Mesenchymal stem cell (in vitro differentiated cells and primary cell): ENCODE results near the gene TMEM203.

Experiments
- DNase-seq: peaks from one replicate; pipeline ENCODE4 v3.0.0-alpha.2; 2013
- H2AFZ ChIP-seq: one replicate; pipeline ENCODE4 v1.6.1; 2013; ENCODE audit warnings: low read depth, mild to moderate bottlenecking, control low read depth, inconsistent platforms, low read length, moderate library complexity
- H2AK5ac ChIP-seq: 2 replicates; pipeline ENCODE4 v1.6.1; 2013; ENCODE audit warnings: low read length, moderate library complexity, mild to moderate bottlenecking, inconsistent platforms; ENCODE audit not compliant: severe bottlenecking
- H2BK120ac ChIP-seq: one replicate; pipeline ENCODE4 v1.6.1; 2013; ENCODE audit warnings: low read depth, mild to moderate bottlenecking, inconsistent platforms, low read length, moderate library complexity
- H2BK12ac ChIP-seq, 2 experiments: one replicate each; pipeline ENCODE4 v1.6.1; 2013; ENCODE audit warnings: inconsistent platforms in 2 of 2, low read length in 2 of 2, mild to moderate bottlenecking in 2 of 2, moderate library complexity in 2 of 2, control low read depth in 1 of 2
- H2BK15ac ChIP-seq: one replicate; pipeline ENCODE4 v1.6.1; 2013; ENCODE audit warnings: mild to moderate bottlenecking, low read depth, inconsistent platforms; ENCODE audit not compliant: poor library complexity, severe bottlenecking
- H2BK5ac ChIP-seq: 2 replicates; pipeline ENCODE4 v1.6.1; 2013; ENCODE audit warnings: low read depth, mild to moderate bottlenecking, low read length, control low read depth, inconsistent platforms; ENCODE audit not compliant: poor library complexity, severe bottlenecking
- H3K14ac ChIP-seq, 2 experiments: one replicate each; pipeline ENCODE4 v1.6.1; 2013; ENCODE audit warnings: inconsistent platforms in 2 of 2, low read length in 2 of 2, control low read depth in 1 of 2, mild to moderate bottlenecking in 1 of 2, moderate library complexity in 1 of 2
- H3K18ac ChIP-seq, 2 experiments: one replicate each; pipeline ENCODE4 v1.6.1; 2013; ENCODE audit warnings: inconsistent platforms in 2 of 2, low read length in 2 of 2, control low read depth in 1 of 2, low read depth in 1 of 2, mild to moderate bottlenecking in 1 of 2
- H3K23ac ChIP-seq, 2 experiments: one replicate each; pipeline ENCODE4 v1.6.1; 2013; ENCODE audit warnings: inconsistent platforms in 2 of 2, low read length in 2 of 2, mild to moderate bottlenecking in 2 of 2, moderate library complexity in 2 of 2, control low read depth in 1 of 2
- H3K27ac ChIP-seq: 2 replicates; pipeline ENCODE4 v1.5.1; 2013; ENCODE audit warnings: mild to moderate bottlenecking, moderate library complexity, low read length, control low read depth, inconsistent platforms; ENCODE audit not compliant: poor library complexity, severe bottlenecking
- H3K27me3 ChIP-seq, 2 experiments: 2 replicates each; pipeline versions ENCODE4 v1.6.1 to v1.7.0; 2013; ENCODE audit warnings: low read length in 2 of 2, mild to moderate bottlenecking in 2 of 2, moderate library complexity in 2 of 2, control low read depth in 1 of 2, inconsistent platforms in 1 of 2; ENCODE audit not compliant: control insufficient read depth in 1 of 2, insufficient read depth in 1 of 2
- H3K36me3 ChIP-seq, 2 experiments: 2 replicates each; pipeline versions ENCODE4 v1.6.1 to v1.7.0; 2013; ENCODE audit warnings: low read length in 2 of 2, control low read depth in 1 of 2, inconsistent platforms in 1 of 2, low read depth in 1 of 2, mild to moderate bottlenecking in 1 of 2; ENCODE audit not compliant: insufficient read depth in 2 of 2, control insufficient read depth in 1 of 2
- H3K4ac ChIP-seq, 2 experiments: one replicate each; pipeline ENCODE4 v1.6.1; 2013; ENCODE audit warnings: inconsistent platforms in 2 of 2, low read length in 2 of 2, mild to moderate bottlenecking in 2 of 2, moderate library complexity in 2 of 2, control low read depth in 1 of 2, low read depth in 1 of 2
- H3K4me1 ChIP-seq: 2 replicates; pipeline ENCODE4 v1.6.1; 2013; ENCODE audit warnings: low read depth, low read length, control low read depth; ENCODE audit not compliant: control insufficient read depth, insufficient read depth
- H3K4me2 ChIP-seq: 2 replicates; pipeline ENCODE4 v1.6.1; 2013; ENCODE audit warnings: low read length, mild to moderate bottlenecking, inconsistent platforms; ENCODE audit not compliant: poor library complexity, severe bottlenecking
- H3K4me3 ChIP-seq, 2 experiments: 2 replicates each; pipeline versions ENCODE4 v1.5.1 to v1.7.0; 2013; ENCODE audit warnings: low read length in 2 of 2, mild to moderate bottlenecking in 2 of 2, control low read depth in 1 of 2, low read depth in 1 of 2; ENCODE audit not compliant: insufficient read depth in 1 of 2
- H3K79me1 ChIP-seq: replicated peaks from 2 replicates; pipeline ENCODE4 v1.6.1; 2013; ENCODE audit warnings: mild to moderate bottlenecking, control low read depth, low read length, inconsistent platforms; ENCODE audit not compliant: poor library complexity, severe bottlenecking
- H3K9ac ChIP-seq: 2 replicates; pipeline ENCODE4 v1.7.0; 2013; ENCODE audit warnings: mild to moderate bottlenecking, low read length, moderate library complexity
- H3K9me3 ChIP-seq: 2 replicates; pipeline ENCODE4 v1.7.0; 2013; ENCODE audit warnings: mild to moderate bottlenecking, low read length; ENCODE audit not compliant: control insufficient read depth
- H4K8ac ChIP-seq: one replicate; pipeline ENCODE4 v1.6.1; 2013; ENCODE audit warnings: inconsistent platforms, mild to moderate bottlenecking, low read length, moderate library complexity
- H4K91ac ChIP-seq: one replicate; pipeline ENCODE4 v1.6.1; 2013; ENCODE audit warnings: mild to moderate bottlenecking, low read length, inconsistent platforms
- WGBS: methylation state at CpG from one replicate; pipeline ENCODE4 v1.1.7; 2013; ENCODE audit warnings: mixed read lengths; 5-methylcytosine and 5-hydroxymethylcytosine counted together

TMEM203 gene

DNA sequence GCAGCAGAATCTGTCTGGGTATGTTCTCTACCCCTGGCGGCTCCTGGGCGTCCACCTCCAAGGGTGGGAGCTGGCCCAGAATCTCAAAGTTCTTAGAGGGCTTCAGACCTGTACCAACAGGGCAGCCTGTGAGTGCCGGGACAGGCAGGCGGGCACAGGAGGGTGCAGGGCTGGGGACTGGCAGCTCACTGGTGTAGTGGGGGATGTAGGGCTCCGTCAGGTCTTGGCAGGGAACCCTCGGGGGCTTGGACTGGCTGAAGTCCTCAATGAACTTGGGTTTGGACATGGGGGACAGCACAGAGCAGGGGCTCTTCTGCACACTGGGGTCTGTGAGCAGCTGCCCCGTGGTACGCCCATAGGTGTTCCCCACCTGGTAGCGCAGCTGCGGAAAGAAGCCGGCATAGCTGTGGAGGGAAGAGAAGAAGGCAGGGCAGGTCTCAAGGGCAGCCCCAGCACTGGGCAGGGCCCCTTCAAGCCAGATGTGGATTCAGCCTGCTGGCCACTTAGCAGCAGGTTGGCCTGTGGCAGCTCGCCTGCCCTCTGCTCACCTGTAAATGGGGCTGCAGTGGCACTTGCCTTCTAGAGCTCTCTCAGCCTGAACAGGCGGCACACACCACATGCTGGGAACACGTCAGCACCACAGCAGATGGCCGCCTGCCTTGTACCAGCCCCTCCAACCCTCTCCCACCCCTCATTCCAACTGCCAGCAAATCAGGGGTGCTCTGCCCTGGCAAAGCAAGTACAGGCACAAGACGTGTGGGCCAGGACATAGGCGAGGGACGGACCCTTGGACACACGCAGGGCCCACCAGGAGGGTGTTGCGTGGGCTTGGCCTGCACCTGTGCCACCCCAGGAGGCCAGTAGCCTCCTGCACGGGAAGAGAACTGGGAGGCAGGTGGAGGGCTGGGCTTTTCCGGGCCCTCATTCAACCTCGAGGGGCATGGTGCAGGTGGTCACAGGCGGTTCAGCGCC, 40.3 kb upstream of the TMEM203 start:
- H3K14ac ChIP-seq: no peak overlapping the region
- peaks cover 24 to 27% of the 10 kb centered on the region in 2 experiments for H3K36me3 ChIP-seq
- H4K91ac ChIP-seq: no peak overlapping the region
- 92% methylated on average over 25 of the region's 25 CpGs for WGBS
- H3K27ac ChIP-seq: no peak overlapping the region
- no peak overlapping the region for H2BK5ac ChIP-seq
- peaks cover 40% of the 10 kb centered on the region for H3K4me1 ChIP-seq
- H2AK5ac ChIP-seq: no peak overlapping the region
- H2BK15ac ChIP-seq: no peak overlapping the region
- H4K8ac ChIP-seq: no peak overlapping the region
- no peak overlapping the region for H3K4me3 ChIP-seq
- H2BK120ac ChIP-seq: no peak overlapping the region
- H3K23ac ChIP-seq: peak overlapping the region in 1 of 2 experiments; percentile 14
- no peak overlapping the region for H2AFZ ChIP-seq
- no peak for DNase-seq
- H3K18ac ChIP-seq: no peak overlapping the region
- no peak overlapping the region for H3K9ac ChIP-seq
- peaks cover 0 to 17% of the 10 kb centered on the region in 2 experiments for H3K27me3 ChIP-seq
- H3K4ac ChIP-seq: no peak overlapping the region
- H3K79me1 ChIP-seq: no peaks in the 10 kb centered on the region
- H3K9me3 ChIP-seq: no peaks in the 10 kb centered on the region
- H2BK12ac ChIP-seq: no peak overlapping the region
- no peak overlapping the region for H3K4me2 ChIP-seq

DNA sequence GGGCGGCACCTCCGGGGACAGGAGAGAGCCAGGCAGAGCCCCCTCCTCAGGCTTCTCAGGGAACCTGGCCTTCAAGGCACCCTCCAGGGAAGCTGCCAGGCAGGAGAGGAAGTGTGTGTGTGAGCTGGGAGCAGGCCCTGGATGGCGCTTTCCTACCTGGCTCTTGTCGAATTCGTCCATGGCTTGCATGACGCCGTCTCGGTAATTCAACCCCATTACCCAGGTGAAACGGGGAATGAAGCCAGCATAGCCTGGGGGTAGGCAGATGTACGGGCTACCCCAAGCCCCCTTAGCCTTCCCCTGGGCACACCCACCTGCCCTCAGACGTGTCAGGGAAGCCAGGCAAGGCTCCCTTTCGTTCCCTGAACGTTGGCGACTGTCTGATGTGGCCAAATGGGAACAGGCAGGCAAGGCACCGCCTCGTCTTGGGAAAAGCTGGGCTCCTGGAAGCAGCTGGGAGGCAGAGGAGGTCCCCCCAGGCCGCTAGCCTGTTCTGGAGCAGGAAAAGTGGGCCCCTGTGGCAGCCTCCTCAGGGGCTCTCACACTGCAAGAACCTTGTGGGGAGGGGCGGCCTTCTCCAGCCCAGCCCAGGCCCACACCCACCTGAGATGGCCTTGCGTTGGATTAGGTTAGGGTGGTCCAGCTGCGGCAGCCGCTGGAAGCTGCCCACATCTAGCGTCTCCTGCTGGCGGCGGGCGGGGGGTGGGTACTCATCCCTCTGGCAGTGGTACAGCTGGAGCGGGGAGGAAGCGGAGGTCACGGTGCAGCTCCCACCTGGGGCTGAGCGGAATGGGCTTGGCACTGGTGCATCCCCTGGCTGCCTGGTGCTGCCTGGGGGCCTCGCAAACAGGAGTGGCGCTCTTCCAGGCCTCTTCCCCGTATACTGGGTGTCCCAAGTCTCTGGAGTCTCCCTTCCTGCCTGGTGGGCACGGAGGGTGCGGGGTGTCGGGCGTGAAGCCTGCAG, 39.3 kb upstream of the TMEM203 start:
- Histone ChIP-seq H2BK15ac (no peak overlapping the region), H3K4me1 (peaks cover 37% of the 10 kb centered on the region), H2AK5ac (no peak overlapping the region), H3K14ac (no peak overlapping the region), H3K4ac (no peak overlapping the region), H3K4me3 (no peak overlapping the region), H2BK12ac (no peak overlapping the region), H2AFZ (no peak overlapping the region), H3K9me3 (no peaks in the 10 kb centered on the region), H3K36me3 (peaks cover 24 to 27% of the 10 kb centered on the region in 2 experiments), H2BK120ac (no peak overlapping the region), H4K91ac (peak overlapping the region; percentile 61), H3K4me2 (no peak overlapping the region), H4K8ac (no peak overlapping the region), H2BK5ac (no peak overlapping the region), H3K23ac (peak overlapping the region in 1 of 2 experiments; percentile 14), H3K27ac (no peak overlapping the region), H3K18ac (no peak overlapping the region), H3K9ac (no peak overlapping the region), H3K79me1 (no peaks in the 10 kb centered on the region), H3K27me3 (peaks cover 0 to 17% of the 10 kb centered on the region in 2 experiments)
- DNase-seq: peak; percentile 53
- WGBS: 67% methylated on average over 36 of the region's 36 CpGs

- H2BK5ac ChIP-seq: no peak overlapping the region
- H3K4me2 ChIP-seq: no peak overlapping the region
- peaks cover 0 to 12% of the 10 kb centered on the region in 2 experiments for H3K27me3 ChIP-seq
- H3K36me3 ChIP-seq: peaks cover 24 to 27% of the 10 kb centered on the region in 2 experiments
- H3K23ac ChIP-seq: peak overlapping the region in 1 of 2 experiments; percentile 94
- no peak overlapping the region for H3K9ac ChIP-seq
- H3K18ac ChIP-seq: peak overlapping the region in 1 of 2 experiments; percentile 64
- peaks cover 41% of the 10 kb centered on the region for H3K4me1 ChIP-seq
- H2AFZ ChIP-seq: no peak overlapping the region
- no peak overlapping the region for H2BK120ac ChIP-seq
- H3K4ac ChIP-seq: no peak overlapping the region
- H3K27ac ChIP-seq: no peak overlapping the region
- peak; percentile 46 for DNase-seq
- H2AK5ac ChIP-seq: no peak overlapping the region
- no peak overlapping the region for H4K8ac ChIP-seq
- H3K79me1 ChIP-seq: peaks cover 3% of the 10 kb centered on the region
- H3K14ac ChIP-seq: peak overlapping the region in 1 of 2 experiments; percentile 81
- no peak overlapping the region for H4K91ac ChIP-seq
- no peaks in the 10 kb centered on the region for H3K9me3 ChIP-seq
- no peak overlapping the region for H3K4me3 ChIP-seq
- H2BK12ac ChIP-seq: peak overlapping the region in 1 of 2 experiments; percentile 29
- no peak overlapping the region for H2BK15ac ChIP-seq
- WGBS: 59% methylated on average over 15 of the region's 15 CpGs
These were observed 38.4 kb upstream of the TMEM203 start for GRCh38 chr9:137243626-137244485.
